DMS 273 treated with DMSO at 0.1 percent for 48 hours (cell line): ENCODE data around the gene CTAG1B.
"Not testable (repeated sequence)": the region's sequence is repeated elsewhere in the genome, so short reads cannot be mapped to it uniquely, and the experiment has no call there.

Source experiments
- DNase-seq: peaks from one replicate; lab custom pipeline; 2025; lab: John Stamatoyannopoulos, UW

CTAG1B gene

DNA sequence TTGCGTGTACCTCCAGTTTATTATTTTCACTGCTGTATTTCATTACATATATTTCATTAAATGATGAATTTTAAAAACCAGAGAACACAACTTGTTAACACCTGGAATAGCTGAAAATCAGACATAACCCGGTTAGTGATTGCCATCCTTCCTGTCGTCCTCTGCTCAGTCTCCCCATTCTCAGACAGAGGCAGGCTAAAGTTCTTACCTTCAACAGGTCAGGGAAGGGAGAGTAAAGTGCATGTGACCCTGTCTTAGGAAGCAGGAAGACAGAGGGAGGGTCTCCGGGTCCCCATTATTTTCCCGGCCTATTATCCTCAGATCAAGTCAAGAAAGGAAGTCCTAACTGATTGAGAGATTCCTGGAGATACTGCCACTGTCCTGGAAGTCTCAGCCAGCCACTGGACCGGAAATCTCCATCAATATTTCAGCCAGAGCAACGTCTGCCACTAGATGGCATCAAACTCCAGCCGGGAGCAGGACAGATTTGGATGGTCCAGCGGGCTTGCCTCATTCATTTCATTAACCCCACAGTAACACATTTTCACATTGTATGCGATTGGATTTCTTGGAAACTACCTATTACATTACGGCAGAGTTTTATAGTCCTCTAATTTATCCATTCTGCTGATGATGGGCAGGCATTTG, 1.8 kb upstream of the CTAG1B start:
- not testable (repeated sequence) for DNase-seq

DNA sequence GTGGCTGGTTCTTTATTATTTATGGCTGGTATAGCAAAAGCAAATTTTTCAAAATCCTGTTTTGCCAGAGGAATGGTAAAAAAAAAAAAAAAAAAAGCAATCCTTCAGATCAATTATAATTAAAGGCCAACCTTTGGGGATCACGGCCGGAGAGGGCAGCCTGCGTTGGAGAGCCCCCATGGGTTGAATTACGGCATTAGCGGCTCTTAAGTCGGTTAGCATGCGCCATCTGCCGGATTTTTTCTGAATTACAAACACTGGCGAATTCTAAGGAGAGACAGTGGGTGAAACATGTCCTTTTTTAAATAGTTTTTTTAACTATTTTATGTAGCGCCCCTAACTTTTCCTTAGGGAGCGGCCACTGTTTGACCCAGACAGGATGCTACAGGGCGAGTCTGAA, 5.5 kb downstream of the CTAG1B start:
- DNase-seq, result not testable (repeated sequence)

DNA sequence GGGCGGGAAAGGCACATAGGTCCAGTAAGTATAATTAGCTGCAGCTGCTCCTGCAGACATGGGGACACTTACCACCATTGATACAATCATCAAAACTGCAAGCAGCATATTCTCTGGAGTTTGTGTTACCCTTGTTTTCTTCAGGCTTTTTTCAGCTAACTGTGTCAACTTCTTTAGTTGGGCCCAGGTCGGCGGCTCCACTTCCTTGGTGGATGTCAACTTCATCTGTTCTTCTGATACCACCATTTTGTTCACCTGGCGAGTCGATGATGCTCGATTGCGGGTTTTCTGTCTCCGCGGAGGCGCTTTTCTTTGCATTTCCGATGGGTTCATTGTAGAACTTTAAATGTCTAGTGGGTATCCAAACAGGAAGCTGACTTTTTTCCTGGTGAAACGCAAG, 7.9 kb downstream of the CTAG1B start:
- DNase-seq, result not testable (repeated sequence)

DNA sequence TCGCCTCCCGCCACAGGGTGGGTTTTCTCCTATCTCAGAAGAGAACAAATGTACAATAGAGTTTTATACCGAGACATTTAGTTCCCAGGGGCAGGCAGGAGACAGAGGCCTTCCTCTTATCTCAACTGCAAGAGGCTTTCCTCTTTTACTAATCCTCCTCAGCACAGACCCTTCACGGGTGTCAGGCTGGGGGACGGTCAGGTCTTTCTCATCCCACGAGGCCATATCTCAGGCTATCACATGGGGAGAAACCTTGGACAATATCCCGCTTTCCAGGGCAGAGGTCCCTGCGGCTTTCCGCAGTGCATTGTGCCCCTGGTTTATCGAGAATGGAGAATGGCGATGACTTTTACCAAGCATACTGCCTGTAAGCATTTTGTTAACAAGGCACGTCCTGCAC, 10.3 kb downstream of the CTAG1B start:
- DNase-seq, result not testable (repeated sequence)

DNA sequence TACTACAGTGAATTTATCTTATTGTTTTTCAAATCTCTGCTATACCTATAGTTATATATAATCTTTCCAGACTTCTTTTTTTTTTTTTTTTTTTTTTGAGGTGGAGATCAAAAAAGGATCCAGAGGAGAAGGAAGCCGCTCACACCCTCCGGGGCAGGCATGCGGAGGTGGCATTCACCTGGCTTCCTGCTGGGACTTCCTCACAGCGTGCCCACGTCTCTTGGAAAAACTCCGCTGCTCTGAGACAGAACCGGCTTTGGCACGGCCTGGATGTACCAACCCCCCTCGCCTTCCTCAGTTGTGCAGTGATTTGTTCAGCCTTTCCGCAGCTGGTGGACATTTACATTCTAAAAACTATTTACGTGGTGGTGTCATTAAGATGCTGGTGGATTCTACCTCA, 11.1 kb downstream of the CTAG1B start:
- not testable (repeated sequence) for DNase-seq

DNA sequence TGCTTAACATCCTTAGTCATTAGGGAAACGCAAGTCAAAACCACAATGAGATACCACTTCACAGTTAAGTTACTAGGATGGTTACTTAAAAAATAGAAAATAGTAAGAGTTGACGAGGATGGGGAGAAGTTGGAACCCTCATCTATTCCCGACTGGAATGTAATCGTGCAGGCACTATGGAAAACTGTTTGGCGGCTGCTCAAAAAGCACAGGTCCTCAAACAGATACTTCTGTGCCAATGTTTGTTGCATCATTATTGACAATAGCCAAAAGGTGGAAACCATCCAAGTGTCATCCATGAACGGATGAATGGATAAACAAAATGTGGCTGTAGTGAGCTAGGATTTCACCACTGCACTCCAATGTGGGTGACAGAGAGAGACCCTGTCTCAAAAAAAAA, 11.7 kb downstream of the CTAG1B start:
- DNase-seq, result no peak

DNA sequence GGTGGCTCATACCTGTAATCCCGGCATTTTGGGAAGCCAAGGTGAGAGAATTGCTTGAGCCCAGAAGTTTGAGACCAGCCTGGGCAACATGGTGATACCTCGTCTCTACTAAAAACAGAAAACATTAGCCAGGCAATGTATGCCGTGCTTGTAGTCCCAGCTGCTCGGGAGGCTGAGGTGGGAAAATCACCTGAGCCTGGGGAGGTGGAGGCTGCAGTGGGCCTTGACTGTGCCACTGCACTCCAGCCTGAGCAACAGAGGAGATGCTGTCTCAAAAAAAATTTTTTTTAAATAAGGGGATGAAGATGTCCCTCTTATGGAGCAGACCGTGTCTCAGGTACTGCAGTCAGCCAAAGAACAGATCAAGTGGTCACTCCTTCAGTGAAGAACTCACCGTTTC, 13.5 kb downstream of the CTAG1B start:
- DNase-seq, result no peak

DNA sequence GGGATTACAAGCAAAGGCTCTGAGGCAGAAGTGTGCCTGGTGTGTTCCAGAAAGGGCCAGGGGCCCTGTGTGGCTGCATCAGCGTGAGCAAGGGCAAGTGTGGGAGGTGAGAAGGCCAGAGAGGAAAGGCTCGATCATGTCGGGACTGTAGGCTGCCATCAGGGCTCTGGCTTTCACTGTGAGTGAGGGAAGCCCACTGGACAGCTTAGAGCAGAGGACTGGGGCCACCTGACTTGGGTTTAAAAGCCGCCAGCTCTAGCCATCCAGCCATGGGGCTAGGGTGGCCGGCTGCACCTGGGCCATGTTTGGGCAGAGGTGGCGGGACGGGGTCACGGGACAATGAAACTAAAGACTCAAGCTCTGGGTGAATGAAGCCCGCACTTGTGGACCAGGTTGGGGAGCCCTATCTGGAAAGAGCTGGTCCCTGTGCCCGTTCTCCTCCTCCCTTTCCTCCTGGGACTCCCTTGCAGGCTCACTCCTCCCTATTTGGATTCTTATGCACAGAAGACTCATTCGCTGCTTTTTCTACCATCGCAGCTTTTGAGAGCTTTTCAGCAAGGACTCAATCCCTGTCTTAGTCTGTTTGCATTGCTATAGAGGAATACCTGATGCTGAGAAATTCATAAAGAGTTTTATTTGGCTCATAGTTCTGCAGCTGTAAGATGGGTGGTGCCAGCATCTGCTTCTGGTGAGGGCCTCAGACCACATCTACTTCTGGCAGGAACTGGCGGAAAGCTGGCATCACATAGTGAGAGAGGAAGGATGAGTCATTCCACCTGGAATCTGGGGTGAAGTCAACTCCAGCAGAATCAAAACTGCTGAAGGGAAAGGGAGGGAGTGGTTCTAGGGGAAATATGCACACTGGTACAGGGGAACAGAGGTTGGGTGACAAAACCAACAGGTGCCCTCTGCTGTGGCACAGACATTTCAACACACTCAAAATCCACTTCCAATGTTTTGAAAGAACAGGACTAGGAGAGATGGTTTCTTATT, 15.3 kb downstream of the CTAG1B start:
- no peak for DNase-seq

DNA sequence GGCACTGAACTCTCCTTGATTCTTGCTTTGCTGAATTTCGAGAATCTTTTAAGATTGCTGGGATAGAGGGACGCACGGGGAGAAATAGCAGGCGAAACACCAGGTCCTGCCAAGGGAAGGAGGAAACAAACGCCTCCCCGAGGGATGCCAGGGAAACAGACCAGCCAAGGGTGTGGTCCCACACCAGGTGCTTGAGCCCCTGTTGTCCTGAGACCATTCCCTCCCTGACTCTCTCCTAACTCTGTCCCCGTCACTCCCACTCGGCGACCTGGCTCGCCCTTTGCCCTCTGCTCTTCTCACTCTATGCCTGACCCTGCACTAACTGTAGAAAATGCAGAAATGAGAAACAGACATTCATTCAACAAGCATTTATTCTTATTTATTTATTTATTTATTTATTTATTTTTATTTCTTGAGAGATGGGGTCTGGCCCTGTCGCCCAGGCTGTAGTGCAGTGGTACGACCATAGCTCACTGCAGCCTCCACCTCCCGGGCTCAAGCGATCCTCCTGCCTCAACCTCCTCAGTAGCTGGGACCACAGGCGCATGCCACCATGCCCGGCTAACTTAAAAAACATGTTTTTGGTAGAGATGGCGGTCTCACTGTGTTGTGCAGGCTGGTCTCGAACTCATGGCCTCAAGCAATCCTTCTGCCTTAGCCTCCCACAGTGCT, 16.2 kb downstream of the CTAG1B start:
- DNase-seq, result no peak

DNA sequence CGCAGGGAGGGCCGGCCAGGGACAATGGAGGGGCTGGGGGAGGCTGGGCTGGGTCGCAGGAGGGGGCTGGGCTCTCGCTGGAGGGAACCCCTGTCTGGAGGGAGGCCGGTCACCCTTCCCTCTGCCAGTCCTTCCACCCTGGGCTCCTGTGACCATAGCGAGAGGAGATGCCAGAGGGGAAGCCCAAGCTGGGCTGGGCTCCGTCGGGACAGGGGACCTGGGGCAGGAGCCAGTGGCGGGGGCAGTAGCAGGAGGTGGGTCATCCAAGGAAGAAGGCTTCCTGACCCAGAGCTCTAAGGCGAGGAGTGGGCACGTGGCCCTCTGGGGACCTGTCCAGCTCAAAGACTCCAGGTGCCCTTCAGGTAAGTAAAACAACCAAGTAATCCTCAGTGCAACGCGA, 16.9 kb downstream of the CTAG1B start:
- DNase-seq, result no peak

DNA sequence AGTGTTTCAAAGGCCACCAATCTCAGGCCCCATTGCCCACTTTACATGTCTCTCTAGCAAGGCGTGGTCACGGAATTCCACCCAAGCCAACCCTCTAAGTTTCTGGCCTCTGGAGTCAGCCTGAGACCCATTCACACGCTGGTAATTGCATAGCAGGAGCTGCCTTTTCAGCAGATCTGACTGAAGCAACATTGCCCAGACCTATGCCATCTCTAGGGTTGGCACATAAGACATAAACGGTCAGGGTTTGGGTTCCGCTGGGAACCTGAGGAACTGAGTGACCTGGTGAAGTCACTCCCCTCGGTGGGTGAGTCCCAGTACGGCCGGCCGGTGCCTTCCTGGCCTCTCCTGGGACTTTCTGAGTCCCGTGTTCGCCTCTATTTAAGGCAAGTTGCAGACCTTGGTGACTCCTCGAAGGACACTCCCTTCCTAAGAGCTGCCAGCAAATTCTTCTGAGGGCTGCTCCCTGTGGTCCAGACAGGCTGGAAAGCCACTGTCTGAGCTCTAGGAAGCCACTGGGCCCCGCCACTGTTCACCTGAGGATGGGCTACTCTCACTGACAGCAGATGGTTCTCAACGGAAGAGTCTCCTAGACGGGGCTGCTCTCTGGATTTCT, 18.2 kb downstream of the CTAG1B start:
- no peak for DNase-seq

DNA sequence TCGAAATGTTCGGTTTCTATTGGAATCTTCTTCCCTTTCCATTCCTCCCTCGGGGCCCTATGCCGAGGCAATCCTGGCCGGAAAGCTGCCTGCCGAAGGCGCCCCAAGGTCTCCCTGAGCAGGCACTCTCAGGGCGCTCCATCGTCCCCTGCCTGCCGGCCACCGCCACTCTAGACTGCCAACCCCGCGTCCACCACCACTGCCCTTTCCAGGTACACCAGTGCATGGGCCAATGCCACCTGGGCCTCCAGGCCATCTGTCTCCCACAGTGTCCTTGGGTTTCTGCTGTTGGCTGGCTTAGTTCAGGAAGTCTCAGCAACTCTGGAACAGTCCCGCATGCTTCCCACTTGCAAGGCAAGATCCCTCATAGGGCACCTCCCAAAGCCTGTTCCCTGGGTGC, 19.6 kb downstream of the CTAG1B start:
- no peak for DNase-seq

DNA sequence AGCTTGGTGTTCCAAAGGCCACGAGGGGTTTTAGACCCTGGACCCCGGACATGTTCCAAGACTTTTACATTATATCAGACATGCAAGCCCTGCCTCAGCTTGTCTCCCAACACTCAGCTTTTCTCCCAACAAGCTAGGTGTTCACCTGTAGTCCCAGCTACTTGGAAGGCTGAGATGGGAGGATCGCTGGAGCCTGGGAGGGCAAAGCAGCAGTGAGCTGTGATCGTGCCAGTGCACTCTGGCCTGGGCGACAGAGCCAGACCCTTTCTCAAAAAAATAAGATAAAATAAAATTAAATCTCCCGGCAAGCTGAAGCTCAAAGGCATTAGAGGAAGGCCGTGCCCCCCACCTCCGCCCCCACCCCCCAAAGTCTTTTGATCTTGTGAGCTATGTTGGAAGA, 20.4 kb downstream of the CTAG1B start:
- DNase-seq, result no peak

DNA sequence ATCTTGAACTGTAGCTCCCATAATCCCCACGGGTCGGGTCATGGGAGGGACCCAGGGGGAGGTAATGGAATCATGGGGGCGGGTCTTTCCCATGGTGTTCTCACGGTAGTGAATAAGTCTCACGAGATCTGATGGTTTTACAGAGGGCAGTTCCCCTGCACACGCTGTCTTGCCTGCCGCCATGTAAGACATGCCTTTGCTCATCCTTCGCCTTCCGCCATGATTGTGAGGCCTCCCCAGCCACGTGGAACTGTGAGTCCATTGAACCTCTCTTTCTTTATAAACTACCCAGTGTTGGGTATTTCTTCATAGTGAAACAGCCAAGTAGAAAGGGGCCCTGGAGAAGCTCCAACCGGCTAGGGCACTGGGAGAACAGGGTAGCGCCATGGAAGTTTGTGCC, 21.9 kb downstream of the CTAG1B start:
- no peak for DNase-seq

DNA sequence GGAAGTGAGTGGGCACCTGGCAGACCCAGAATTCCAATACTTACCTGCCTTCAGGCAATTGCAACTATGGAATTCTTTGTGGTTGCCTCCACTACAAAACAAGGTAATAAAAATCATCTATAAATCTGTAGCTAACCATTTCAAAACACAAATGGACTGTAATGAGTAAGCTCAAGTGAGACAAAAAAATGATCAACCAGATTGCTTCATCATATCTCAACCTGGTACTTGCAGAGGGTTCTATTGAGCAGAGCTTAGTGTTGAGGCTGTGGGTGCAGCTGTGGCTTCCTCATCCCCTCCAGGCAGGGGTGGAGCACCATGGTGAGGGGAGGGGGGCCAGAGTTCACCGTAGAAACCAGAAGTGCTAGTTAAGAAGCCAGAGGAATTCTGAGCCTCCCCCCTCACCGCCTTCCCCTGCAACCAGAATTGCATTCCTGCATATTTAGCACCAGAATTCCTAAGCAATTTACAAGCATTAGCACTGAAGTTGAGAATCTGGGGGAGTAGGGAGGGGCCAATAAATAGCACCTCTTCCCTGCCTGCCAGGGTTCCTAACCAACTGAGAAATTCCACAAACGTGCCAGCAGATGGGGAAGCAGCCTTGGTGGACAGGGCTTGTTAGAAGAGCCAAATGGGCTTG, 22.7 kb downstream of the CTAG1B start:
- DNase-seq, result no peak

DNA sequence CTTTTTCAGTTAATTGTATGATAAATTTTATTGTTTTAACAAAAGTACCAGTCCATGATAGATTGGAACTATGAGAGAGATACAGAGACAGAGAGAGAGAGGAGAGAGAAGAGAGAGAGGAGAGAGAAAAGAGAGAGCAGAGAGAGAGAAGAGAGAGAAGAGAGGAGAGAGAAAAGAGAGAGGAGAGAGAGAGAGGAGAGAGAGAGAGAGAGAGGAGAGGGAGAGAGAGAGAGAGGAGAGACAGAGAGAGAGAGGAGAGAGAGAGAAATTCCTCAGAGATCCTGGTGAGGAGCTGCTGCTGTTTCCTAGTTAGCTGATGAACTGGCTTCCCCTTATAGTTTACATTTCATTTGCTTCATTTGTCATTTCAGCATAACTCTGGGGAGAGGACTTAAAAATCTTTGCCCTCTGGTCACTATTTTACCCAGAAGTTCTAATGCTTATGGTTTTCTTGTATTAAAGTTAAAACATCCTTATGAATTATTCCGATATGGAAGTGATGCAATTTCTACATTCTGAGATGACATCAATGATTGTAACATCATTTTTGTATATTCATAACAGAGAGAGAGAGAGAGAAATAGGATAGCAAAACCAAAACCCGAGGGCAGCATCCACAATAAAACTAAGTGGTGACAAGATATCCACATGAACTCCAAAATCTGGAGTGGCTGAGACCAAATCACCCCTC, 23.4 kb downstream of the CTAG1B start:
- DNase-seq, result no peak

DNA sequence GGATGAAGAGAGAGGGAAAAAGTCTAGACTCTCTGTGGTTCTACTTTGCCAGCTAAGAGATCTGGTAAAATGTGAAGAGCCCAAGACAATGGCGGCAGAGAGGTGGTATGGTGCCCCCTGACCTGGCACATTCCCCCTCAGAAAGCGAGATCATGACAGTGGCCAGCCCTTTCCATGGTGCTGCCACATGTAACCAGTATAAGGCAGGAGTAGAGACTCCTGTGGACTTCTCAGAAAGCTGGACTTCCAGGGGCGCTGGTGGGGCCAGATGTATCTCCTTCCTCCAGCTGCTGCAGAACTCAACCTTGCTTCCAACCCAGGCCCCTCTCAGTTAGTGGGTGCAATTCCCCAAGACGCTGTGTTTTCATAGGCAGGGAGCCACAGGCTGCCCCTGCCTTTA, 24.6 kb downstream of the CTAG1B start:
- DNase-seq, result no peak

DNA sequence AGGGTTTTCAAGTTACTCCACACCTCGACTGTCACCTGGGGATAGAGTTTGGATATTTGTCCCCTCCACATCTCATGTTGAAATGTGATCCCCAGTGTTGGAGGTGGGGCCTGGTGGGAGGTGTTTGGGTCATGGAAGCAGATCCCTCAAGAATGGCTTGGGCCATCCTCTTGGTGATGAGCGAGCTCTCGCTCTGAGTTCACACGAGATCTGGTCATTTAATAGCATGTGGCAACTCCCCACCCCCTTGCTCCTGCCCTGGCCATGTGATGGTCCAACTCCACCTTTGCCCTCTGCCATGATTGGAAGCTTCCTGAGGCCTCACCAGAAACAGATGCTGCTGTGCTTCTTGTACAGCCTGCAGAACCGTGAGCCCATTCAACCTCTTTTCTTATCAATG, 25.9 kb downstream of the CTAG1B start:
- DNase-seq, result no peak

DNA sequence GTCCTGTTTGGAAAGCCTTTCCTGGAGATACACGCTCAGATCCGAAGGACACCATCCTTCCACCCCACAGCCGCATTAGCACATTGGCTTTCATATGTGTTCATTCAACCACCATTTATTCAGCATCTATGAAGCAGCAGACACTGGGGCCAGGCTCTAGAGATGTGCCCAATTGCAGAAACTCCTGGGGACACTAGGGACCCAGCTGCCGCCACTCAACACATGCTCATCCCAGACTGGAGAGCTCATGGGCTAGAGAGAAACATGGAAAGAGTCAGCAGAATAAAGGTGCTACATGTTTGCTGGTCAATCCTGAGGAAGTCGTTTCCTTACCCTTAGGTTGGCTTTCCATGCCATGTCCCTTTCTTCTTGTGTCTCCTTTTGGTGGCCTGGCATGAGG, 26.6 kb downstream of the CTAG1B start:
- DNase-seq, result no peak

DNA sequence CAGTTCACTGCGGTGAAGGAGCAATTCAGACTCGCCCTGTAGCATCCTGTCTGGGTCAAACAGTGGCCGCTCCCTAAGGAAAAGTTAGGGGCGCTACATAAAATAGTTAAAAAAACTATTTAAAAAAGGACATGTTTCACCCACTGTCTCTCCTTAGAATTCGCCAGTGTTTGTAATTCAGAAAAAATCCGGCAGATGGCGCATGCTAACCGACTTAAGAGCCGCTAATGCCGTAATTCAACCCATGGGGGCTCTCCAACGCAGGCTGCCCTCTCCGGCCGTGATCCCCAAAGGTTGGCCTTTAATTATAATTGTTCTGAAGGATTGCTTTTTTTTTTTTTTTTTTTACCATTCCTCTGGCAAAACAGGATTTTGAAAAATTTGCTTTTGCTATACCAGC, 28.7 kb downstream of the CTAG1B start:
- not testable (repeated sequence) for DNase-seq

DNA sequence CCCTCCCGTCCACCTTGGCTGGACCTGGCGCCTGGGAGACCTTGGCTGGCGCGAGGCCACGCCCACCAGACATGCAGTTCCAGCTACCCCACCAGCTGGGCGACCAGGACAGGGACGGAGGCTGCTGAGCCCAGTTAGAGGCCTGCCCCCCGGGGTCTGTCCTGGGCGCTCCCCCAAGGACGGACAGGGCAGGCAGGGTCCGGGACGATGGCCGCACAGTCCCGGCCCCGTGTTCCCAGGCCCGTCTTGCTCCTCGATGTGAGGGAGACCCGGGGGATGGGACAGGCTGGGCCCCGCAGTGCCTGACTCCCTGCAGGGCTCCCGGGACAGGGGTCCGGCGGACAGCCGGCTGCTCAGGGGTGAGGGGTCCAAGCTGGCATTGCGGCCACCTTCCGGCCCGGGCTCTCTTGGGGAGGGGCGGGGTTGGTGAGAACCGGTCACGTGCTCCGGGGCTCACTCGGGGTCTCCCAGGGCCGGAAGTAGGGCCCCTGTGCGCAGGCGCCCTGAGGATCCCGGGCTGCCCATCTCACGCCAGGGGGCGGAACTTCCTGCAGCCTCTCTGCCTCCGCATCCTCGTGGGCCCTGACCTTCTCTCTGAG, 34.4 kb downstream of the CTAG1B start, which contains the start of gene CTAG1A:
Gene CTAG1A (plus strand): TSS at position 549 of the 599 bp plus-strand sequence. CDS start 74 bp downstream, outside the sequence.
- DNase-seq, result not testable (repeated sequence)
